ENCODE data around the gene ARL2BP. TPM values are rescaled to one million over a fixed set of nuclear protein-coding genes. Genes with fewer than 3 reads are reported as not detected.

ARL2BP gene
- total RNA-seq, 1 donor from 2014 or later: 71.3 TPM

GRCh38 chr16:57277586-57277985 lies 32.5 kb downstream of the ARL2BP start:
- Histone ChIP-seq H3K27me3 (ENCODE audit: control insufficient read depth, insufficient read depth, low read length) (no peaks in the 10 kb centered on the region), H3K36me3 (ENCODE audit: control insufficient read depth, insufficient read depth, low read length) (no peaks in the 10 kb centered on the region), H3K4me3 (ENCODE audit: low read depth, low read length) (no peak overlapping the region)
- no peak for TF ChIP-seq CTCF (IDR thresholded peaks at IDR 0.05; ENCODE audit: insufficient read depth, low read length, severe bottlenecking)
- DNase-seq (ENCODE audit: low read depth): peak; percentile 97
- no peak for FAIRE-seq

- Histone ChIP-seq H3K27me3 (ENCODE audit: control insufficient read depth, insufficient read depth, low read length) (no peaks in the 10 kb centered on the region), H3K36me3 (ENCODE audit: control insufficient read depth, insufficient read depth, low read length) (no peaks in the 10 kb centered on the region), H3K4me3 (ENCODE audit: low read depth, low read length) (no peak overlapping the region)
- no peak for TF ChIP-seq CTCF (IDR thresholded peaks at IDR 0.05; ENCODE audit: insufficient read depth, low read length, severe bottlenecking)
- DNase-seq (ENCODE audit: low read depth) (no peak), FAIRE-seq (no peak)
These were observed 33.4 kb downstream of the ARL2BP start for GRCh38 chr16:57278494-57278893.

- no peak for TF ChIP-seq CTCF (IDR thresholded peaks at IDR 0.05; ENCODE audit: insufficient read depth, low read length, severe bottlenecking)
- Histone ChIP-seq H3K27me3 (ENCODE audit: control insufficient read depth, insufficient read depth, low read length) (peaks cover 4% of the 10 kb centered on the region), H3K36me3 (ENCODE audit: control insufficient read depth, insufficient read depth, low read length) (no peaks in the 10 kb centered on the region), H3K4me3 (ENCODE audit: low read depth, low read length) (no peak overlapping the region)
- DNase-seq (ENCODE audit: low read depth) (no peak), FAIRE-seq (no peak)
These were observed 35.0 kb downstream of the ARL2BP start for GRCh38 chr16:57279780-57280638.

GRCh38 chr16:57281791-57282190 lies 36.7 kb downstream of the ARL2BP start:
- no peak for FAIRE-seq
- TF ChIP-seq CTCF (IDR thresholded peaks at IDR 0.05; ENCODE audit: insufficient read depth, low read length, severe bottlenecking): no peak
- no peak for DNase-seq (ENCODE audit: low read depth)
- H3K27me3 ChIP-seq (ENCODE audit: control insufficient read depth, insufficient read depth, low read length): peaks cover 4% of the 10 kb centered on the region
- no peak overlapping the region for H3K4me3 ChIP-seq (ENCODE audit: low read depth, low read length)
- H3K36me3 ChIP-seq (ENCODE audit: control insufficient read depth, insufficient read depth, low read length): no peaks in the 10 kb centered on the region

GRCh38 chr16:57282510-57283213 lies 37.6 kb downstream of the ARL2BP start:
- no peak for DNase-seq (ENCODE audit: low read depth)
- no peak for FAIRE-seq

More at GRCh38 chr16:57282510-57283213, 37.6 kb downstream of the ARL2BP start:
- no peak overlapping the region for H3K4me3 ChIP-seq (ENCODE audit: low read depth, low read length)
- TF ChIP-seq CTCF (IDR thresholded peaks at IDR 0.05; ENCODE audit: insufficient read depth, low read length, severe bottlenecking): no peak
- no peaks in the 10 kb centered on the region for H3K36me3 ChIP-seq (ENCODE audit: control insufficient read depth, insufficient read depth, low read length)
- H3K27me3 ChIP-seq (ENCODE audit: control insufficient read depth, insufficient read depth, low read length): peaks cover 4% of the 10 kb centered on the region
